ES-I3 (cell line): Measurements from ENCODE around the gene SMAP1.
"Not testable (repeated sequence)": the region's sequence is repeated elsewhere in the genome, so short reads cannot be mapped to it uniquely, and the experiment has no call there.

ENCODE experiments used
- H3K36me3 ChIP-seq: 2 replicates; pipeline ENCODE4 v1.6.1; 2013; ENCODE audit warnings: mild to moderate bottlenecking, low read length, control low read depth, moderate library complexity; ENCODE audit not compliant: insufficient read depth
- H3K4me1 ChIP-seq: 2 replicates; pipeline ENCODE4 v1.6.1; 2013; ENCODE audit warnings: mild to moderate bottlenecking, control low read depth, low read length; ENCODE audit not compliant: insufficient read depth
- H3K9ac ChIP-seq: 2 replicates; pipeline ENCODE4 v1.6.1; 2013; ENCODE audit warnings: low read depth, mild to moderate bottlenecking, low read length, moderate library complexity
- H3K9me3 ChIP-seq: 2 replicates; pipeline ENCODE4 v1.6.1; 2013; ENCODE audit warnings: mild to moderate bottlenecking, low read length, moderate library complexity; ENCODE audit not compliant: control insufficient read depth, insufficient read depth

Gene SMAP1

DNA sequence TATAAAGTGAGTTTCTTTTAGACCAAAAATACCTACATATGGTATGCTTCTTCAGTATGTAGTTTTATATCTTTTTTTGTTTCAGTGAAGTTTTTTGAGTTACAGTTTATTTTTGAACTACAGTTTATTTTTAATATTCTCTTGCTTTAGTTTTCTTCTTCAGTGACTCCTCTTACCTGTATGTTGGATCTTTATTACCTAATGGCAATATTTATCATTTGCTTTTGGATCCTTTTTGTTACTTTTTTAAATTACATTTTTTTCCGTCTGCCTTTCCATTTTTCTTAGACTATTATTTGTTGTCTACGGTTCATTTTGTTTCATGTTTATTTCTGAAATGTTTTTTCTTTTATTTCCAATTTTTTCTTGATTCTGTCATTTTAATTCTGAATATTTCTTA lies 71.9 kb downstream of the SMAP1 start:
- Histone ChIP-seq H3K4me1 (no peaks in the 10 kb centered on the region), H3K9ac (no peak overlapping the region), H3K36me3 (peaks cover 4% of the 10 kb centered on the region; the same call in 1 of the 2 replicates), H3K9me3 (peaks cover 6% of the 10 kb centered on the region)

- H3K36me3 ChIP-seq, H3K9me3 ChIP-seq, H3K9ac ChIP-seq, H3K4me1 ChIP-seq: not testable (repeated sequence)
Observed at GRCh38 chr6:70740746-70741145, 73.1 kb downstream of the SMAP1 start.

DNA sequence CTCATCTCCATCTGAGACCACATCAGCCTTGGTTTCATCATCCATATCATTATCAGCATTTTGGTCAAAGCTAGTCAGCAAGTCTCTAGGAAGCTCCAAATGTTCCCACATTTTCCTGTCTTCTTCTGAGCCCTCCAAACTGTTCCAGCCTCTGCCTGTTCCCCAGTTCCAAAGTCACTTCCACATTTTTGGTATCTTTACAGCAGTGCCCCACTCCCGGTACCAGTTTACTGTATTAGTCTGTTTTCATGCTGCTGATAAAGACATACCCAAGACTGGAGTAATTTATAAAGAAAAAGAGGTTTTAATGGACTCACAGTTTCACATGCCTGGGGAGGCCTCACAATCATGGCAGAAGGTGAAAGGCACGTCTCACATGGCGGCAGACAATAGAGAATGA lies 74.8 kb downstream of the SMAP1 start:
- H3K4me1 ChIP-seq, H3K9me3 ChIP-seq, H3K36me3 ChIP-seq, H3K9ac ChIP-seq: not testable (repeated sequence)

GRCh38 chr6:70753870-70754380 lies 86.2 kb downstream of the SMAP1 start:
- Histone ChIP-seq H3K9me3 (no peaks in the 10 kb centered on the region), H3K4me1 (peaks cover 10% of the 10 kb centered on the region), H3K9ac (no peak overlapping the region), H3K36me3 (no peaks in the 10 kb centered on the region)

DNA sequence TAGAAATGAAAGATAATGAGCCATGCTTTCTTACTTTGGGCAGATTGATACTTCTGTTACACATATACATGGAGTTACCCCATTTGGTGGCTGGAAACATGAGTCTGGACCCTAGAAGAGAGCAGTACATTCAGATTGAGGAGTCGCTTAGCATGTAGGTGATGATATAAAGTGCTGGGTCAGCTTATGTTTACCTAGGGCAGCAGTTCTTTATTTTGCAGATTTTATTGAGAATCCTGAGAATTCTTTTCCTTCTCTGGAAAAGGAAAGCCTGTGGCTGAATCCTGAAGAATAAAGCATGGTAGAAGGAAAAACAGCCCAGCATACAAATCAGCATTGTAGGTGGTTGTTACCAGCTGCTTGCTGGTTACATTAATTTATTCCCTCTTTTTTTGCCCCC lies 91.2 kb downstream of the SMAP1 start:
- Histone ChIP-seq H3K36me3 (no peaks in the 10 kb centered on the region), H3K4me1 (peaks cover 12% of the 10 kb centered on the region), H3K9ac (no peak overlapping the region), H3K9me3 (no peaks in the 10 kb centered on the region)

DNA sequence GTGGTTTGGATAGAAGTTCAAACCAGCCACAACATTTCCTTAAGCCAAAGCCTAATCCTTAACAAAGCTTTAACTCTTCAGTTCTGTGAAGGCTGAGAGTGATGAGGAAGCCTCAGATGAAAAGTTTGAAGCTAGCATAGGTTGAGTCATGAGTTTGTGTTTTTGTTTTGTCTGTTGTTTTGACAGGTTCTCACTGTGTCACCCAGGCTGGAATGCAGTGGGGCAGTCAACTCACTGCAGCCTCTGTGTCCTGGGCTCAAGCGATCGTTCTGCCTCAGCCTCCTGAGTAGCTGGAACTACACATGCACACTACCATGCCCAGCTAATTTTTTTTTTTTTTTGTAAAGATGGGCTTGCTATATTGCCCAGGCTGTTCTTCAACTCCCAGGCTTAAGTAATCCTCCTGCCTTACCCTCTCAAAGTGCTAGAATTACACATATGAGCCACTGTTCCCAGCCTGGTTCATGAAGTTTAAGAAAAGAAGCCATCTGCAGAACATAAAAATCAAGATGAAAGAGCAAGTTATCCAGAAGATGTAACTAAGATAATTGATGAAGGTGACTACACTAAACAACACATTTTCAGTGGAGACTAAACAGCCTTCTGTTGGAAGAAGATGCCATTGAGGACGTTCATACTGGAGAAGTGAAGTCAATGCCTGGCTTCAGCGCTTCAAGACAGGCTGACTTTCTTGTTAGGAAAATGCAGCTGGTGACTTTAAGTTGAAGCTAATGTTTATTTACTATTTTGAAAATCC lies 96.2 kb downstream of the SMAP1 start:
- no peaks in the 10 kb centered on the region for H3K36me3 ChIP-seq
- H3K9me3 ChIP-seq: no peaks in the 10 kb centered on the region
- H3K9ac ChIP-seq: no peak overlapping the region
- H3K4me1 ChIP-seq: peaks cover 7% of the 10 kb centered on the region; the same call in 1 of the 2 replicates

DNA sequence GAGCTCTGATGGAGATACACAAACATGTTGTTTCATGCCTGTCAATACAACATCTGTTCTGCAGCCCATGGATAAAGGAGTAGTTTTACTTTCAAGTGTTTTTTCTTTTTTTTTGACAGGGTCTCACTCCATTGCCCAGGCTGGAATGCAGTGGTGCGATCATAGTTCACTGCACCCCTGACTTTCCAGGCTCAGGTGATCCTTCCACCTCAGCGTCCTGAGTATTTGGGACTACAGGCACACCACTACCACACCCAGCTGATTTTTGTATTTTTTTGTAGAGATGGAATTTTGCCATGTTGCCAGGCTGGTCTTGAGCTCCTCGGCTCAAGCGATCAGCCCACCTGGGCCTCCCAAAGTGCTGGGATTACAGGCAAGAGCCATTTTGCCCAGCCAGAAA lies 97.0 kb downstream of the SMAP1 start:
- no peak overlapping the region for H3K9ac ChIP-seq
- no peaks in the 10 kb centered on the region for H3K9me3 ChIP-seq
- peaks cover 6% of the 10 kb centered on the region; the same call in 1 of the 2 replicates for H3K4me1 ChIP-seq
- H3K36me3 ChIP-seq: no peaks in the 10 kb centered on the region

GRCh38 chr6:70771351-70771750 lies 103.7 kb downstream of the SMAP1 start:
- not testable (repeated sequence) for H3K9me3 ChIP-seq, H3K36me3 ChIP-seq, H3K4me1 ChIP-seq, H3K9ac ChIP-seq

- H3K36me3 ChIP-seq: no peaks in the 10 kb centered on the region
- no peak overlapping the region for H3K9ac ChIP-seq
- no peaks in the 10 kb centered on the region for H3K9me3 ChIP-seq
- H3K4me1 ChIP-seq: no peaks in the 10 kb centered on the region
Observed at GRCh38 chr6:70779934-70780333, 112.3 kb downstream of the SMAP1 start.

GRCh38 chr6:70790483-70791224 lies 123.0 kb downstream of the SMAP1 start:
- Histone ChIP-seq H3K36me3 (no peaks in the 10 kb centered on the region), H3K4me1 (no peaks in the 10 kb centered on the region), H3K9me3 (no peaks in the 10 kb centered on the region), H3K9ac (no peak overlapping the region)

DNA sequence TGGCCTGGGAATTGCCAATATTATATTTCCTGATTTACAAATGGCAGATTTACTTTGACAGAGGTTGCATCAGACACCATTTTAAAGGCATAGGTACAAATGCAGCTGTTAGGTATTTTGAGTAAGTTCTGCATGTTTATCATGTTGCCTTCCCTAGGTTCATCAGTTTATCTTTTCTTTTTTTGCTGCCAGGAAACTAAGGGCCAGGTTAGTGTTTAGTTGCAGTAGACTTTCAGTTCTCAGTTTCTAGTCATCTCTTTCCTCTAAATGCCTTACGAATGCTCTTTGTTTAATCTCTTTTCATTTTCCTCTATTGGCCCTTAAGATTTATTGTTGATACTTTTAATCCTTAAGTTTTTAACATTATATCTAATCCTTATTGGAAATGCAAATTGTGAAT lies 129.9 kb downstream of the SMAP1 start:
- Histone ChIP-seq H3K9me3 (no peaks in the 10 kb centered on the region), H3K9ac (no peak overlapping the region), H3K4me1 (no peaks in the 10 kb centered on the region), H3K36me3 (no peaks in the 10 kb centered on the region)

DNA sequence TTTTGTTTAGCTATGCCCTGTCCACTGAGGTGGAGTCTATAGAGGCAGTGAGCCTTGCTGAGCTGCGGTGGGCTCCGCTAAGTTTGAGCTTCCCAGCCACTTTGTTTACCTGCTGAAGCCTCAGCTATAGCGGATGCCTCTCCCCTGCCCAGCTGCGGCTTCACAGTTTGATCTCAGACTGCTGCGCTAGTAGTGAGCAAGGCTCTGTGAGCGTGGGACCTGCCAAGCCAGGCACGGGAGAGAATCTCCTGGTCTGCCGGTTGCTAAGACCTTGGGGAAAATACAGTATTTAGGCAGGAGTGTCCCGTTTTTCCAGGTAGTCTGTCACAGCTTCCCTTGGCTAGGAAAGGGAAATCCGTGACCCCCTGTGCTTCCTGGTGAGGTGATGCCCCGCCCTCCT lies 138.4 kb downstream of the SMAP1 start:
- no peaks in the 10 kb centered on the region for H3K9me3 ChIP-seq
- no peaks in the 10 kb centered on the region for H3K36me3 ChIP-seq
- no peaks in the 10 kb centered on the region for H3K4me1 ChIP-seq
- no peak overlapping the region for H3K9ac ChIP-seq

DNA sequence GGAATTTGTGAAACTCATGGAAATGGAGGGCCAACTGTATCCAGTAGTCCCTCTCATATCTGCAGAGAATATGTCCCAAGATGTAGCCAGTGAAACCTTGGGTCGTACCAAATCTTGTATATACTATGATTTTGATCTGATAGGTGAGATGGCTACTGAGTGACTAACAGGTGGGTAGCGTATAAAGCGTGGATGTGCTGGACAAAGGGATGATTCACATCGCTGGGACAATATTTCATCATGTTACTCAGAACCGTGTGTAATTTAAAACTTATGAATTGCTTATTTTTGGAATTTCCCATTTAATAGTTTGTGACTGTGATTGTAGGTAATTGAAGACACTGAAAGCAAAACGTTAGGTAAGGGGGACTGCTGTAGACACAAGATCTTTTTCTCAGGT lies 144.1 kb downstream of the SMAP1 start:
- H3K36me3 ChIP-seq: no peaks in the 10 kb centered on the region
- no peaks in the 10 kb centered on the region for H3K4me1 ChIP-seq
- no peak overlapping the region for H3K9ac ChIP-seq
- no peaks in the 10 kb centered on the region for H3K9me3 ChIP-seq

DNA sequence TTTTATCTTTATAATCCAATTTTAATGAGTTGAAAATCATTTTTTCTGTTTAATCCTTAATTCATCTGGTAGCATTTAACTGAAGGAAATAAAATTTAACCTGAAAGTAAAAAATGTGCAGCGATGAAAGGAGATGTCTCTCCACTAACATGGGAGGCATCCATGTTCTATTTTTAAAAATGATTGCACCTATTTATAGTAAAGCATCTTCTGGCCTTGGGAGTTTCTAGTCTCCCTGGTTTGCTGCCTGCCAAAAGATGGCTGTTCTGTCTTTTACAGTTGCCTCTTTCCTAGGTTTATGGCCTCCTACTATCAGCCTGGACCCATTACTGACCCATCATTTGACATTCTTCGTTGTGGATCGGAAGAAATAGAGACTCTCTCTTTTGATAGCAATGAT lies 146.2 kb downstream of the SMAP1 start:
- Histone ChIP-seq H3K9ac (no peak overlapping the region), H3K9me3 (no peaks in the 10 kb centered on the region), H3K36me3 (no peaks in the 10 kb centered on the region), H3K4me1 (no peaks in the 10 kb centered on the region)

GRCh38 chr6:70819646-70820045 lies 152.0 kb downstream of the SMAP1 start:
- H3K9me3 ChIP-seq: no peaks in the 10 kb centered on the region; the same call in 1 of the 2 replicates
- no peak overlapping the region for H3K9ac ChIP-seq
- H3K4me1 ChIP-seq: no peaks in the 10 kb centered on the region
- no peaks in the 10 kb centered on the region for H3K36me3 ChIP-seq
